T-helper 2 cell (primary cell): ENCODE results near the gene POLE4.

ENCODE experiments used
- DNase-seq, 5 experiments: peaks; one replicate each; pipeline versions ENCODE4 v3.0.0 to v3.0.0-alpha.2; 2012 to 2022

Gene POLE4

DNA sequence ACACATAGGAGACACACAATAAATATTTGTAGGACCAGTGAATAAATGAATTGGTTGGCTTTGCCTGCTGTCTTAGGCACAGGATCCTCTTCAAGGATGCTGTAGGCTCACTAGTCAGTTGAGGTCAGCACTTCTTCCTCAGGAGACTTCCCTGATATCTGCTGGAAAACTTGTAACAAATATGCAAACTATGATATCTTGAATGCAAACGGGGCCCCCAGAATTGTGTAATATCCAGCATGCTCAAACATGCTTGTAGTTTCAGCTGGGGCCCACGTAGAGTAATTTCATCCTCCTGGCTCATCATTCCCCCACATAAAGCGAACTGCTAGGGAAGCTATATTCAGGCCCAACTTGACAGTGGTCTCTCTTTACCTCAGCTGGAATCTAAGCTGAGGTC is 43.6 kb downstream of the POLE4 start:
- no peak for DNase-seq

DNA sequence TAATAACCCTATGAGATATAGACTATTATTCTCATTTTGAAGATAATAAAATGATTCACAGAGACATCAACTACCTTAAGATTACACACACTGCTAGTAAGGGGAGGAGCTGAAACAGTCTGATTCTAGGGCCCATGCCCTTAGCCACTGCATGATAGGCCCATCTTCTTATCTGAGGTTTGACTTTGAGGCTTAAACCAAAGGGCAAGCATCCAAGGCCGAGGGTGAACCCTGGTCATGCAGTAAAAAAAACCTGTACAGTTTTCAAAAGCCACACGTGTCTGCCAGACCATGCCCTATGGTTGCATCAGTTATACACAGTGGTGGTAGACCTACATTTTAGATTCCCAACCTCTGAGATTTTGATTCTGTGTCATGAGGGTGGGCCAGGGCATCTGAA is 44.8 kb downstream of the POLE4 start:
- no peak for DNase-seq

DNA sequence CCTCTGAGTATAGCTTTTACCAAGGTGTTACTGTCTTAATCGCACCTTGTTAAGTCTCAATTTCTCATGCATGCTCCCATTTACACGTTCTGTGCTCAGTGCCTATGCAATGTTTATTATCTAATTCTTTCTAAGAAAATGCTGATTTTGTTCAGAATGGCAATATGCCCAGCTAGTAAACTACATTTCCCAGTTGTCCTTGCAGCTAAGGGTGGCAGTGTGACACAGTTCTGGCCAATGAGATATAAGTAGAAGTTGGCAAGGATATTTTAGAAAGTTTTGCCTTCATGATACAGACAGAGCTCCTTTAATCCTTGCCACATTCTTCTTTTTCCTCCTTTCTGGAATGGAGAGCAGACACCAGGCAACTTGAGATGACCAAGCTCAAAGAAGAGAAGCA is 45.3 kb downstream of the POLE4 start:
- DNase-seq, result no peak

DNA sequence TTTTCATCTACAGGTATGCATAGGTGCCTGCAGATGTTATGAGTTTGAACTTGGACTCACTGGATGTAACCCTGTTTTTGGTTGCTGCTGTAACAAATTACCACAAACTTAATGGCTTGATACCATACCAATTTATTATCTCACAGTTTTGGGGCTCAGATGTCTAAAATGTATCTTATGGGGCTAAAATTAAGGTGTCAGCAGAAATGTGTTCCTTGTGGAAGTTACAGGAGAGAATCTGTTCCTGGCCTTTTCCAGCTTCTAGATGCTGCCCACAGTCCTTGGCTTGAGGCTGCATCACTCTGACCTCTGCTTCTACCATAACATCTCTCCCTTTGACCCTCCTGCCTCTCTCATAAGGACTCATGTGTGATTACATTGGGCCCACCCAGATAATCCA is 47.6 kb downstream of the POLE4 start:
- no peak for DNase-seq

DNA sequence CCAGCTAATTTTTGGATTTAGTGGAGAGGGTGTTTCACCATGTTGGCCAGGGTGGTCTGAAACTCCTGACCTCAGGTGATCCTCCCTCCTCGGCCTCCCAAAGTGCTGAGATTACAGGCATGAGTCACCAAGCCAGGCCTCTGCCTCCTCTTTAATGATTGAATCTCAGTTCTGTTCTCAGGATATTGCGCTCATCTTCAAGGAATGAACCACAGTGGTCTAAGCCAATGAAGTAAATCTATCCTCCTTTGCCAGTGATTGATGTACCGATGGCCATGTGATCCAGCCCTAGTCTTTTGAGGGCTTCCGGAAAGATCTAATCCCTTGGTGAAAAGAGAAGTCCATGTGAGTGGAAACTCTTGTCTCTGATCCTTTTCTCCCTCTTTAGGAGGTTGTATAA is 48.6 kb downstream of the POLE4 start:
- DNase-seq, result no peak

DNA sequence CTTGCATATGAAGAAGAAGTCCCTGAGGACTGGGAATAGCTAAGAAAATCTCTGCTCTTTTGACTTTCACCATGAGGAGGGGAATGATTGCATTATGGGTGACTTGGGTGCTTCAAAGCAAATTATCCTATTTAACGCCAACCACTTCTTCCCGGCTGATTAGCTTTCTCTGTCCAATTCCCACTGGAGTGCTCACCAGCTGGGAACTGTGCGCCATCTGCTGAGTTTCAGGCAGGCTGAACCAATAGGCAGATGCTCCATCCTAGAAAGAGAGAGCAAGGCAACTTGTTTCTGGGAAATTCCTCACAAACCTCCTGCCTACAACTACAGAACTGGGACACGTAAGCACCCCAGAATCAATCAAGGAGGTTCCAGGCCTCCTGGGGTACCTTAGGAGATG is 49.4 kb downstream of the POLE4 start:
- no peak for DNase-seq

DNA sequence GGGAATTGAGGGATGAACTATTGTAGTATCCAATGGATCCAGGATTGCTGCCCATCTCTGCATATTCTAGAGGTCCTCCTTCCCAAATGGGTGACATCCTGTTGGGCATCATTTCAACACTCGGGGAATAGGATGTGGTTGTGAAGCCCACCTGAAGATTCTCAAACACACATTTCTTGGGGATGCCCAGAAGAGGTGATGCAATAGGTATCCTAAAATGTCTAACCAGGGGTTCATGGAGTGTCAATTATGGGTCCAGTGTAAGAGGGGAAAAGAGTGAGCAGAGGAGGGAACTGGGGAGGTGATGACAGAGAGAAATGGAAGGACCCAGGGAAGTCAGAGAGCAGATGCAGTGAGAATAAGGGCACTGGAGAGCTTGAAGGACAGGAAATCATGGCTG is 52.1 kb downstream of the POLE4 start:
- no peak for DNase-seq

DNA sequence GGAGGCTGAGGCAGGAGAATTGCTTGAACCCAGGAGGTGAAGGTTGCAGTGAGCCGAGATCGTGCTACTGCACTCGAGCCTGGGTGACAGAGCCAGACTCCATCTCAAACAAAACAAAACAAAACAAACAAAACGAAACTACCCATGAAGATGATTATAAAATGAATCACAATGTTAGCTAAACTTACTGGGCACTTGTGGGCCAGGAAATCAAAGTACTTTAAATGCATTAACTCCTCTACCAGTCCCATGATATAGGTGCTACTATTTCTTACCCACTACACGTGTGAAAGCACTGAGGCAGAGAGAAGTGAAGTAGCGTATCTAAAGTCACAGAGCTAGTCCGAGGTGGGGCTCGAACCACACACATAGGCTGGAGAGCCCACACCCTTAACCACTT is 53.6 kb downstream of the POLE4 start:
- no peak for DNase-seq

DNA sequence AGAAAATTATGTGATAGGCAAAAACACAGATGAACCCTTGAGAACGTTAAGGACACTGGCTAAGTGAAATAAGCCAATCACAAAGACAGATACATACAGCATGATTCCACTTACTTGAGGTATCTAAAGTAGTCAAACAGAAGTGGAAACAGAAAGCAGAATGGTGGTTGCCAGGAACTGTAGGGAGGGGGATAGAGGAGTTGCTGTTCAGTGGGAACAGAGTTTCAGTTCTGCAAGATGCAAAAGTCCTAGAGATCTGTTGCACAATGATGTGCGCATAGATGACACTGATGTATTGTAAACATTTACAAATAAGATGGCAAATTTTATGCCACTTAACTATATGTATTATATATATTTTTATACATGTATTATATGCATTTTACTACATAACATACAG is 59.7 kb downstream of the POLE4 start:
- DNase-seq, result no peak
